Ishikawa (cell line): ENCODE data around the gene DERA.

Experiments
- CEBPB ChIP-seq: IDR thresholded peaks from 2 replicates; pipeline ENCODE4 v1.6.1; 2012
- EP300 ChIP-seq: IDR thresholded peaks from 2 replicates; pipeline ENCODE4 v1.6.1; 2012; ENCODE audit warnings: borderline replicate concordance
- NFIC ChIP-seq: IDR thresholded peaks from 2 replicates; pipeline ENCODE4 v1.6.1; 2012
- TAF1 ChIP-seq: IDR thresholded peaks from 2 replicates; pipeline ENCODE4 v1.6.1; 2012; ENCODE audit warnings: low read depth, mild to moderate bottlenecking
- TEAD4 ChIP-seq: IDR thresholded peaks from 2 replicates; pipeline ENCODE4 v1.6.1; 2012
- USF1 ChIP-seq: IDR thresholded peaks from 2 replicates; pipeline ENCODE4 v1.6.1; 2012
- YY1 ChIP-seq: IDR thresholded peaks from 2 replicates; pipeline ENCODE4 v1.6.1; 2012; ENCODE audit warnings: low read depth

The DERA gene

GRCh38 chr12:16086942-16087341, 175.8 kb downstream of the DERA start:
- TF ChIP-seq EP300 = no peak
- TF ChIP-seq USF1 = no peak
- no peak for TF ChIP-seq YY1
- no peak for TF ChIP-seq NFIC
- no peak for TF ChIP-seq CEBPB
- no peak for TF ChIP-seq TAF1
- TF ChIP-seq TEAD4 = no peak
